Measurements from ENCODE around the gene EAF2.

GRCh38 chr3:121836481-121836880, 1.5 kb downstream of the EAF2 start:
- no peak for TF ChIP-seq CTCF (IDR thresholded peaks at IDR 0.05)
- no peak for TF ChIP-seq POLR2A (IDR thresholded peaks at IDR 0.05)

All from lower leg skin (tissue), 3 donors.